ENCODE measurements around the gene EMX2. TPM values are rescaled to one million over a fixed set of nuclear protein-coding genes. Genes with fewer than 3 reads are reported as not detected.

The EMX2 gene
- total RNA-seq, 1 donor from 2014 or later = not detected

GRCh38 chr10:117511601-117512390, 30.8 kb upstream of the EMX2 start:
- H3K4me3 Mint-ChIP-seq = no peak overlapping the region
- H3K27ac Mint-ChIP-seq = no peak overlapping the region
- H3K9me3 Mint-ChIP-seq = no peaks in the 10 kb centered on the region

GRCh38 chr10:117514971-117515370, 27.6 kb upstream of the EMX2 start:
- H3K27me3 Mint-ChIP-seq (ENCODE audit: insufficient read depth) = peaks cover 8% of the 10 kb centered on the region
- no peaks in the 10 kb centered on the region for H3K4me1 Mint-ChIP-seq (ENCODE audit: low read depth)
- no peaks in the 10 kb centered on the region for H3K9me3 Mint-ChIP-seq
- H3K36me3 Mint-ChIP-seq (ENCODE audit: low read depth) = no peaks in the 10 kb centered on the region
- no peak overlapping the region for H3K4me3 Mint-ChIP-seq
- no peak for DNase-seq (ENCODE audit: low spot score)
- no peak overlapping the region for H3K27ac Mint-ChIP-seq
- intact Hi-C loops (cut with micrococcal nuclease) = no loop called here

More at GRCh38 chr10:117511601-117512390, 30.8 kb upstream of the EMX2 start:
- Mint-ChIP-seq H3K36me3 (ENCODE audit: low read depth) (no peaks in the 10 kb centered on the region), H3K4me1 (ENCODE audit: low read depth) (no peaks in the 10 kb centered on the region), H3K27me3 (ENCODE audit: insufficient read depth) (peaks cover 9% of the 10 kb centered on the region)
- DNase-seq (ENCODE audit: low spot score) = no peak
- intact Hi-C loops (cut with micrococcal nuclease) = no loop called here

- no peaks in the 10 kb centered on the region for H3K4me1 Mint-ChIP-seq (ENCODE audit: low read depth)
- DNase-seq (ENCODE audit: low spot score) = no peak
- no peak overlapping the region for H3K27ac Mint-ChIP-seq
- H3K4me3 Mint-ChIP-seq = no peak overlapping the region
- peaks cover 8% of the 10 kb centered on the region for H3K27me3 Mint-ChIP-seq (ENCODE audit: insufficient read depth)
- no peaks in the 10 kb centered on the region for H3K9me3 Mint-ChIP-seq
- intact Hi-C loops (cut with micrococcal nuclease) = no loop called here
- H3K36me3 Mint-ChIP-seq (ENCODE audit: low read depth) = no peaks in the 10 kb centered on the region
Measured at GRCh38 chr10:117516681-117517080, 25.9 kb upstream of the EMX2 start.

GRCh38 chr10:117518246-117518645, 24.3 kb upstream of the EMX2 start:
- Mint-ChIP-seq H3K4me3 (no peak overlapping the region), H3K9me3 (no peaks in the 10 kb centered on the region), H3K27ac (no peak overlapping the region), H3K4me1 (ENCODE audit: low read depth) (no peaks in the 10 kb centered on the region), H3K36me3 (ENCODE audit: low read depth) (no peaks in the 10 kb centered on the region), H3K27me3 (ENCODE audit: insufficient read depth) (peaks cover 8% of the 10 kb centered on the region)
- DNase-seq (ENCODE audit: low spot score) = no peak
- intact Hi-C loops (cut with micrococcal nuclease) = no loop called here

- DNase-seq (ENCODE audit: low spot score) = no peak
- Mint-ChIP-seq H3K9me3 (no peaks in the 10 kb centered on the region), H3K27me3 (ENCODE audit: insufficient read depth) (peaks cover 5% of the 10 kb centered on the region), H3K4me3 (no peak overlapping the region), H3K27ac (no peak overlapping the region), H3K4me1 (ENCODE audit: low read depth) (no peaks in the 10 kb centered on the region), H3K36me3 (ENCODE audit: low read depth) (no peaks in the 10 kb centered on the region)
- intact Hi-C loops (cut with micrococcal nuclease) = no loop called here
Measured at GRCh38 chr10:117519286-117519685, 23.3 kb upstream of the EMX2 start.

- no peak overlapping the region for H3K27ac Mint-ChIP-seq
- H3K36me3 Mint-ChIP-seq (ENCODE audit: low read depth) = no peaks in the 10 kb centered on the region
- intact Hi-C loops (cut with micrococcal nuclease) = no loop called here
- no peak overlapping the region for H3K4me3 Mint-ChIP-seq
- H3K9me3 Mint-ChIP-seq = no peaks in the 10 kb centered on the region
- H3K27me3 Mint-ChIP-seq (ENCODE audit: insufficient read depth) = peaks cover 5% of the 10 kb centered on the region
- DNase-seq (ENCODE audit: low spot score) = no peak
- H3K4me1 Mint-ChIP-seq (ENCODE audit: low read depth) = no peaks in the 10 kb centered on the region
Measured at GRCh38 chr10:117519879-117520278, 22.7 kb upstream of the EMX2 start.

- Mint-ChIP-seq H3K27ac (no peak overlapping the region), H3K27me3 (ENCODE audit: insufficient read depth) (peaks cover 60% of the 10 kb centered on the region), H3K4me3 (no peak overlapping the region), H3K4me1 (ENCODE audit: low read depth) (no peaks in the 10 kb centered on the region), H3K36me3 (ENCODE audit: low read depth) (no peaks in the 10 kb centered on the region), H3K9me3 (no peaks in the 10 kb centered on the region)
- intact Hi-C loops (cut with micrococcal nuclease) = loop anchor here (10.0 kb wide), 1 partner anchor 204 kb away; no protein-coding TSS in a partner anchor
- no peak for DNase-seq (ENCODE audit: low spot score)
Measured at GRCh38 chr10:117530791-117531190, 11.8 kb upstream of the EMX2 start.

- intact Hi-C loops (cut with micrococcal nuclease) = loop anchor here (10.0 kb wide), 1 partner anchor 203 kb away; no protein-coding TSS in a partner anchor
- Mint-ChIP-seq H3K4me3 (no peak overlapping the region), H3K4me1 (ENCODE audit: low read depth) (no peaks in the 10 kb centered on the region), H3K27me3 (ENCODE audit: insufficient read depth) (peaks cover 67% of the 10 kb centered on the region), H3K9me3 (no peaks in the 10 kb centered on the region), H3K36me3 (ENCODE audit: low read depth) (no peaks in the 10 kb centered on the region), H3K27ac (no peak overlapping the region)
- no peak for DNase-seq (ENCODE audit: low spot score)
Measured at GRCh38 chr10:117531371-117532002, 11.1 kb upstream of the EMX2 start.

GRCh38 chr10:117532003-117532385, 10.6 kb upstream of the EMX2 start:
- H3K9me3 Mint-ChIP-seq = no peaks in the 10 kb centered on the region
- no peak for DNase-seq (ENCODE audit: low spot score)
- H3K27ac Mint-ChIP-seq = no peak overlapping the region
- no peaks in the 10 kb centered on the region for H3K36me3 Mint-ChIP-seq (ENCODE audit: low read depth)
- no peak overlapping the region for H3K4me3 Mint-ChIP-seq
- H3K27me3 Mint-ChIP-seq (ENCODE audit: insufficient read depth) = peaks cover 71% of the 10 kb centered on the region
- intact Hi-C loops (cut with micrococcal nuclease) = loop anchor here (10.0 kb wide), 1 partner anchor 203 kb away; no protein-coding TSS in a partner anchor
- no peaks in the 10 kb centered on the region for H3K4me1 Mint-ChIP-seq (ENCODE audit: low read depth)

GRCh38 chr10:117532451-117533107, 10.0 kb upstream of the EMX2 start:
- H3K27ac Mint-ChIP-seq = no peak overlapping the region
- no peak for DNase-seq (ENCODE audit: low spot score)
- H3K27me3 Mint-ChIP-seq (ENCODE audit: insufficient read depth) = peaks cover 72% of the 10 kb centered on the region
- intact Hi-C loops (cut with micrococcal nuclease) = loop anchor here (10.0 kb wide), 1 partner anchor 202 kb away; no protein-coding TSS in a partner anchor
- H3K4me3 Mint-ChIP-seq = no peak overlapping the region
- no peaks in the 10 kb centered on the region for H3K9me3 Mint-ChIP-seq
- no peaks in the 10 kb centered on the region for H3K36me3 Mint-ChIP-seq (ENCODE audit: low read depth)
- no peaks in the 10 kb centered on the region for H3K4me1 Mint-ChIP-seq (ENCODE audit: low read depth)

GRCh38 chr10:117533507-117534281, 8.9 kb upstream of the EMX2 start:
- Mint-ChIP-seq H3K27me3 (ENCODE audit: insufficient read depth) (peaks cover 81% of the 10 kb centered on the region), H3K4me3 (no peak overlapping the region), H3K27ac (peak overlapping the region; percentile 14), H3K9me3 (no peaks in the 10 kb centered on the region), H3K4me1 (ENCODE audit: low read depth) (no peaks in the 10 kb centered on the region), H3K36me3 (ENCODE audit: low read depth) (no peaks in the 10 kb centered on the region)
- DNase-seq (ENCODE audit: low spot score) = no peak
- intact Hi-C loops (cut with micrococcal nuclease) = loop anchor here (2.0 to 10.0 kb wide), 2 partner anchors 17 to 201 kb away; no protein-coding TSS in a partner anchor

All from activated T-helper 1 cell treated with anti-CD3 and anti-CD28 coated beads, Interleukin-12 subunit alpha, Interleukin-12 subunit beta, Interleukin-2, Interleukin-4 antibody, amounts not matched to agents 30 ng/mL and 10 ng/mL and 1 ng/mL, durations not matched to agents 14 hours and 24 hours and 36 hours (primary cell).